HL-60 (cell line): ENCODE results near the gene FGD5.

ENCODE experiments used
- CTCF ChIP-seq: IDR thresholded peaks from one replicate; pipeline ENCODE4 v1.5.1; 2011; ENCODE audit warnings: low read length, control low read depth, inconsistent platforms; ENCODE audit not compliant: insufficient read depth
- POLR2AphosphoS5 ChIP-seq: IDR thresholded peaks from 2 replicates; pipeline ENCODE4 v1.6.1; 2012; ENCODE audit warnings: low read depth

GRCh38 chr3:14909250-14909649 lies 90.5 kb downstream of the FGD5 start:
- no peak for TF ChIP-seq CTCF
- TF ChIP-seq POLR2AphosphoS5: no peak
